A549 (cell line): Measurements from ENCODE around the gene ATP6V0A4. TPM values are rescaled to one million over a fixed set of nuclear protein-coding genes. Genes with fewer than 3 reads are reported as not detected.
"Not testable (repeated sequence)": the region's sequence is repeated elsewhere in the genome, so short reads cannot be mapped to it uniquely, and the experiment has no call there.

Source experiments
- ATAC-seq, 2 experiments: fragments of 200-7000 bp in 1 of 2; fragments of >200 bp in 1 of 2; cut with Nextera tagmentation in 1 of 2; cut with Tn5 transposase in 1 of 2; 3 replicates each; pipeline versions ENCODE4 v1.8.0 to v1.9.1; 2018 to 2020; ENCODE audit warnings: mild to moderate bottlenecking in 1 of 2, moderate library complexity in 1 of 2
- CTCF ChIA-PET: fragments of 300-600 bp; sonication (Branson Sonifier 250); formaldehyde crosslinking; extraction: SDS; loops from one replicate; lab custom pipeline; 2021; ENCODE audit warnings: antibody characterized with exemption, inconsistent platforms; lab: Yijun Ruan, JAX
- POLR2A ChIA-PET: fragments of 350-600 bp; formaldehyde crosslinking; extraction: SDS; loops from one replicate; lab custom pipeline; 2021; ENCODE audit warnings: antibody characterized with exemption, inconsistent platforms; lab: Yijun Ruan, JAX
- DNase-seq, 2 experiments: peaks; one replicate each; pipeline versions ENCODE4 v3.0.0 to v3.0.0-alpha.2; 2011 to 2016; ENCODE audit warnings: low read depth in 1 of 2, low spot score in 1 of 2
- FAIRE-seq: peaks from 2 replicates; lab custom pipeline; 2011; peaks lifted over from hg19 to GRCh38; lab: Jason Lieb, UNC
- H3K27ac ChIP-seq, 2 experiments: fragments of >200 bp; sonication (Bioruptor Twin); formaldehyde crosslinking; 3 replicates each; pipeline ENCODE4 v1.5.1; 2016 to 2017
- H3K4me1 ChIP-seq: fragments of >200 bp; sonication (Bioruptor Twin); formaldehyde crosslinking; 3 replicates; pipeline ENCODE4 v1.6.1; 2016
- H3K4me2 ChIP-seq: fragments of >200 bp; sonication (Bioruptor Twin); formaldehyde crosslinking; 3 replicates; pipeline ENCODE4 v1.6.1; 2016
- H3K4me3 ChIP-seq: fragments of >200 bp; sonication (Bioruptor Twin); formaldehyde crosslinking; 3 replicates; pipeline ENCODE4 v1.5.1; 2016
- H3K9me3 ChIP-seq: fragments of >200 bp; sonication (Bioruptor Twin); formaldehyde crosslinking; 3 replicates; pipeline ENCODE4 v1.6.1; 2016
- BHLHE40 ChIP-seq: IDR thresholded peaks from 2 replicates; pipeline ENCODE4 v1.6.1; 2012; ENCODE audit warnings: low read depth, low read length, inconsistent platforms
- CBX8 ChIP-seq: fragments of 200-600 bp; sonication (generic); IDR thresholded peaks from 2 replicates; pipeline ENCODE4 v1.6.1; 2016
- CEBPB ChIP-seq, 2 experiments: fragments of >200 bp in 1 of 2; sonication (Bioruptor Twin) in 1 of 2; formaldehyde crosslinking in 1 of 2; IDR thresholded peaks; 2 replicates each; pipeline ENCODE4 v1.6.1; 2012 to 2016
- EHF ChIP-seq: fragments of 250-450 bp; sonication (Bioruptor Pico); IDR thresholded peaks from 2 replicates; pipeline ENCODE4 v1.5.0; 2020; ENCODE audit warnings: mild to moderate bottlenecking
- EP300 ChIP-seq, 2 experiments: fragments of >200 bp; sonication (Bioruptor Twin); formaldehyde crosslinking; IDR thresholded peaks; 2 replicates in 1 of 2; 3 replicates in 1 of 2; pipeline ENCODE4 v1.6.1; 2016 to 2017
- HEYL ChIP-seq: fragments of 250-450 bp; sonication (Bioruptor Pico); IDR thresholded peaks from 2 replicates; pipeline ENCODE4 v1.8.0; 2021; ENCODE audit warnings: mild to moderate bottlenecking, moderate library complexity
- HOXB5 ChIP-seq: fragments of 250-450 bp; sonication (Bioruptor Pico); IDR thresholded peaks from 2 replicates; pipeline ENCODE4 v1.5.0; 2020; ENCODE audit warnings: mild to moderate bottlenecking, moderate library complexity
- MYC ChIP-seq: IDR thresholded peaks from 2 replicates; pipeline ENCODE4 v1.6.1; 2012; ENCODE audit warnings: mild to moderate bottlenecking, inconsistent platforms, low read length, improper control_type of control experiment, borderline replicate concordance
- POLR2AphosphoS2 ChIP-seq: conservative IDR thresholded peaks from 2 replicates; pipeline ENCODE4 v1.6.1; 2012; ENCODE audit warnings: low read length, improper control_type of control experiment, inconsistent platforms
- WGBS: methylation state at CpG from one replicate; pipeline ENCODE4 v1.1.6; 2017; ENCODE audit errors: missing lambda C conversion rate; 5-methylcytosine and 5-hydroxymethylcytosine counted together
- polyA plus RNA-seq, 4 experiments: library from polyadenylated mRNA; depleted of rRNA in 3 of 4; stranded (reverse); fragments of >200 nt; fragmentation: RNase III in 1 of 4; extraction: RNeasy Plus Mini Kit Qiagen cat#74134 plus additional on column Dnase treatment in 1 of 4; gene quantifications; 2 replicates in 3 of 4; 3 replicates in 1 of 4; pipeline ENCODE4 v1.2.3, GENCODE V29; 2011 to 2017
- TF ChIP-seq, protein P1 (sequence below): fragments of >200 bp; sonication (Bioruptor Twin); formaldehyde crosslinking; IDR thresholded peaks from 2 replicates; pipeline ENCODE4 v1.6.1; 2016
- TF ChIP-seq, protein P2 (sequence below): fragments of >200 bp; sonication (Bioruptor Twin); formaldehyde crosslinking; IDR thresholded peaks from 3 replicates; pipeline ENCODE4 v1.5.1; 2016
- TF ChIP-seq, protein P3 (sequence below): fragments of 250-450 bp; sonication (Bioruptor Pico); IDR thresholded peaks from 2 replicates; pipeline ENCODE4 v1.5.0; 2021; ENCODE audit warnings: mild to moderate bottlenecking, moderate library complexity, borderline replicate concordance
- TF ChIP-seq, protein P4 (sequence below): IDR thresholded peaks from 2 replicates; pipeline ENCODE4 v1.6.1; 2012
- TF ChIP-seq, protein P5 (sequence below): fragments of 150-350 bp; IDR thresholded peaks from 2 replicates; pipeline ENCODE4 v1.6.1; 2014; ENCODE audit warnings: low read depth, mild to moderate bottlenecking, low read length

The ATP6V0A4 gene
- polyA plus RNA-seq, 2 of the 4 experiments (the other 2 are of a cell fraction) = 0.09 to 0.25 TPM

DNA sequence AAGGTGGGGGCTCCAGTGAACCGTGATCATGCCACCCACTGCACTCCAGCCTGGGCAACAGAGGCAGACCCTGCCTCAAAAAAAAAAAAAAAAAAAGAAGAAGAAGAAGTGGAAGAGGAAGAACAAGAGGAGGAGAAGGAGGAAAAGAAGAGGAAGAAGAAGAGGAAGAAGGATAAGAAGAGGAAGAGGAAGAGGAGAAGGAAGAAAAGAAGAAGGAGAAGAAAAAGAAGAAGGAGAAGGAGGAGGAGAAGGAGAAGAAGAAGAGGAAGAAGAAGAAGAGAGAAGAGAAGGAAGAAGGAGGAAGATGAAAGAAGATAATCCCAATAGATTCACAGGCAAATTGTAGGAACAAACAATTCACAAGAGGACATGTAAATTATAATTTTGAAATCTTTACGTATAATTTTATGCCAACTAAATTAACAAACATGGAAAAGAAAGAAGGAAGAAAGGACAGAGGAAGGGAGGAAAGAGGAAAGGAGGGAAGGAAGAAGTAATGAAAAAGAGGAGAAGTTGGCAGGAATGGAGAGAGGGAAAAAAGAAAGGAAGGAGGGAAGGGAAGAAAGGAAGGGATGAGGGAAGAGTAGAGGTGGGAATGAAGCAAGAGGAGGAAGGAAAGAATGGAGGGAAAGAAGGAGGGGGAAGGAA lies 100.3 kb downstream of the ATP6V0A4 start:
- no peak overlapping the region for H3K27ac ChIP-seq
- FAIRE-seq (no peak), DNase-seq (no peak)
- H3K4me2 ChIP-seq = no peak overlapping the region
- H3K4me1 ChIP-seq = no peaks in the 10 kb centered on the region
- 6% methylated on average over 2 of the region's 2 CpGs for WGBS
- no peak overlapping the region for H3K4me3 ChIP-seq
- POLR2A ChIA-PET = no interaction called here
- TF ChIP-seq HEYL (CRISPR knock-in tag) = no peak
- TF ChIP-seq, protein P1, sequence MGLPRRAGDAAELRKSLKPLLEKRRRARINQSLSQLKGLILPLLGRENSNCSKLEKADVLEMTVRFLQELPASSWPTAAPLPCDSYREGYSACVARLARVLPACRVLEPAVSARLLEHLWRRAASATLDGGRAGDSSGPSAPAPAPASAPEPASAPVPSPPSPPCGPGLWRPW = no peak
- TF ChIP-seq, all 56 proteins: peak for 0
- ATAC-seq = no peak
- no peaks in the 10 kb centered on the region for H3K9me3 ChIP-seq
- CTCF ChIA-PET = no interaction called here

DNA sequence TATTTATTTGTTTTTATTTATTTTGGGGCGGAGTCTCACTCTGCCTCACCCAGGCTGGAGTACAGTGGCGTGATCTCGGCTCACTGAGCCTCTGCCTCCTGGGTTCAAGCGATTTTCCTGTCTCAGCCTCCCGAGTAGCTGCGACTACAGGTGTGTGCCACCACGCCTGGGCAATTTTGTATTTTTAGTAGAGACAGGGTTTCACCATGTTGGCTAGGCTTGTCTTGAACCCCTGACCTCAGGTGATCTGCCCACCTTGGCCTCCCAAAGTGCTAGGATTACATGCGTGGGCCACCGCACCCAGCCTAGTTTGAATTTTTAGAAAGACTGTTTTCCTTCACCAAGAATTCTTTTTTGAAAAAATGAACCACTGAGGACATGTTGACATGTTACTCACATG lies 102.2 kb downstream of the ATP6V0A4 start:
- H3K4me1 ChIP-seq = not testable (repeated sequence)

DNA sequence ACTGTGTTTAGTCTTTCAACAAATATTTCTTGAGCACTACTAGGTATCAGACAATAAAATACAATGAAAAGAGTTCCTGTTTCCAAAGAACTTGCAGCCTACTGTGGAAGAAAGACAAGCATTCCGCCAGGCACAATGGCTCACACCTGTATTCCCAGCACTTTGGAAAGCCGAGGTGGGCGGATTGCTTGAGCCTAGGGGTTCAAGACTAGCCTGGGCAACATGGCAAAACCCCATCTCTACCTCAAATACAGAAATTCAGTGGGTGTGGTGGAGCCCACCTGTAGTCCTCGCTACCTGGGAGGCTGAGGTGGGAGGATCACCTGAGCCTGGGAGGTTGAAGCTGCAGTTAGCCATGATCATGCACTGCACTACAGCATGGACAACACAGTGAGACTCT lies 102.9 kb downstream of the ATP6V0A4 start:
- ATAC-seq = no peak

More for the DNA sequence above, 102.2 kb downstream of the ATP6V0A4 start:
- H3K27ac ChIP-seq, ATAC-seq, DNase-seq, FAIRE-seq, H3K9me3 ChIP-seq, H3K4me2 ChIP-seq, H3K4me3 ChIP-seq, CTCF ChIA-PET, POLR2A ChIA-PET: not testable (repeated sequence)
- WGBS = 58% methylated on average over 9 of the region's 9 CpGs

More for the DNA sequence above, 102.9 kb downstream of the ATP6V0A4 start:
- H3K4me3 ChIP-seq = no peak overlapping the region
- no peak for DNase-seq
- TF ChIP-seq BHLHE40 = no peak
- TF ChIP-seq, protein P2, sequence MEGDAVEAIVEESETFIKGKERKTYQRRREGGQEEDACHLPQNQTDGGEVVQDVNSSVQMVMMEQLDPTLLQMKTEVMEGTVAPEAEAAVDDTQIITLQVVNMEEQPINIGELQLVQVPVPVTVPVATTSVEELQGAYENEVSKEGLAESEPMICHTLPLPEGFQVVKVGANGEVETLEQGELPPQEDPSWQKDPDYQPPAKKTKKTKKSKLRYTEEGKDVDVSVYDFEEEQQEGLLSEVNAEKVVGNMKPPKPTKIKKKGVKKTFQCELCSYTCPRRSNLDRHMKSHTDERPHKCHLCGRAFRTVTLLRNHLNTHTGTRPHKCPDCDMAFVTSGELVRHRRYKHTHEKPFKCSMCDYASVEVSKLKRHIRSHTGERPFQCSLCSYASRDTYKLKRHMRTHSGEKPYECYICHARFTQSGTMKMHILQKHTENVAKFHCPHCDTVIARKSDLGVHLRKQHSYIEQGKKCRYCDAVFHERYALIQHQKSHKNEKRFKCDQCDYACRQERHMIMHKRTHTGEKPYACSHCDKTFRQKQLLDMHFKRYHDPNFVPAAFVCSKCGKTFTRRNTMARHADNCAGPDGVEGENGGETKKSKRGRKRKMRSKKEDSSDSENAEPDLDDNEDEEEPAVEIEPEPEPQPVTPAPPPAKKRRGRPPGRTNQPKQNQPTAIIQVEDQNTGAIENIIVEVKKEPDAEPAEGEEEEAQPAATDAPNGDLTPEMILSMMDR = no peak
- TF ChIP-seq CEBPB (IDR thresholded peaks at IDR 0.05) = no peak
- TF ChIP-seq, protein P3, sequence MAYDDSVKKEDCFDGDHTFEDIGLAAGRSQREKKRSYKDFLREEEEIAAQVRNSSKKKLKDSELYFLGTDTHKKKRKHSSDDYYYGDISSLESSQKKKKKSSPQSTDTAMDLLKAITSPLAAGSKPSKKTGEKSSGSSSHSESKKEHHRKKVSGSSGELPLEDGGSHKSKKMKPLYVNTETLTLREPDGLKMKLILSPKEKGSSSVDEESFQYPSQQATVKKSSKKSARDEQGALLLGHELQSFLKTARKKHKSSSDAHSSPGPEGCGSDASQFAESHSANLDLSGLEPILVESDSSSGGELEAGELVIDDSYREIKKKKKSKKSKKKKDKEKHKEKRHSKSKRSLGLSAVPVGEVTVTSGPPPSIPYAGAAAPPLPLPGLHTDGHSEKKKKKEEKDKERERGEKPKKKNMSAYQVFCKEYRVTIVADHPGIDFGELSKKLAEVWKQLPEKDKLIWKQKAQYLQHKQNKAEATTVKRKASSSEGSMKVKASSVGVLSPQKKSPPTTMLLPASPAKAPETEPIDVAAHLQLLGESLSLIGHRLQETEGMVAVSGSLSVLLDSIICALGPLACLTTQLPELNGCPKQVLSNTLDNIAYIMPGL (CRISPR knock-in tag) = no peak
- TF ChIP-seq, protein P4, sequence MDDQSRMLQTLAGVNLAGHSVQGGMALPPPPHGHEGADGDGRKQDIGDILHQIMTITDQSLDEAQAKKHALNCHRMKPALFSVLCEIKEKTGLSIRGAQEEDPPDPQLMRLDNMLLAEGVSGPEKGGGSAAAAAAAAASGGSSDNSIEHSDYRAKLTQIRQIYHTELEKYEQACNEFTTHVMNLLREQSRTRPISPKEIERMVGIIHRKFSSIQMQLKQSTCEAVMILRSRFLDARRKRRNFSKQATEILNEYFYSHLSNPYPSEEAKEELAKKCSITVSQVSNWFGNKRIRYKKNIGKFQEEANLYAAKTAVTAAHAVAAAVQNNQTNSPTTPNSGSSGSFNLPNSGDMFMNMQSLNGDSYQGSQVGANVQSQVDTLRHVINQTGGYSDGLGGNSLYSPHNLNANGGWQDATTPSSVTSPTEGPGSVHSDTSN = no peak
- no peak for TF ChIP-seq HOXB5
- TF ChIP-seq MYC = no peak
- no peak for TF ChIP-seq EHF (CRISPR knock-in tag)
- TF ChIP-seq POLR2AphosphoS2 = no peak
- TF ChIP-seq, protein P5, sequence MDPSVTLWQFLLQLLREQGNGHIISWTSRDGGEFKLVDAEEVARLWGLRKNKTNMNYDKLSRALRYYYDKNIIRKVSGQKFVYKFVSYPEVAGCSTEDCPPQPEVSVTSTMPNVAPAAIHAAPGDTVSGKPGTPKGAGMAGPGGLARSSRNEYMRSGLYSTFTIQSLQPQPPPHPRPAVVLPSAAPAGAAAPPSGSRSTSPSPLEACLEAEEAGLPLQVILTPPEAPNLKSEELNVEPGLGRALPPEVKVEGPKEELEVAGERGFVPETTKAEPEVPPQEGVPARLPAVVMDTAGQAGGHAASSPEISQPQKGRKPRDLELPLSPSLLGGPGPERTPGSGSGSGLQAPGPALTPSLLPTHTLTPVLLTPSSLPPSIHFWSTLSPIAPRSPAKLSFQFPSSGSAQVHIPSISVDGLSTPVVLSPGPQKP = no peak
- TF ChIP-seq EP300 (IDR thresholded peaks at IDR 0.05) = no peak
- TF ChIP-seq CBX8 = no peak
- TF ChIP-seq, all 56 proteins: peak for 0
- no peak overlapping the region for H3K4me2 ChIP-seq
- H3K4me1 ChIP-seq = no peaks in the 10 kb centered on the region
- H3K27ac ChIP-seq = no peak overlapping the region
- ChIA-PET POLR2A (no interaction called here), CTCF (no interaction called here)
- 15% methylated on average over 4 of the region's 4 CpGs for WGBS
- FAIRE-seq = no peak
- H3K9me3 ChIP-seq = no peaks in the 10 kb centered on the region
